Measurements from ENCODE around the gene SAV1.

The SAV1 gene

GRCh38 chr14:50622978-50623377 is 45.1 kb downstream of the SAV1 start:
- no peak overlapping the region for H3K27ac ChIP-seq (ENCODE audit: low read length)
- H3K9me3 ChIP-seq (ENCODE audit: control insufficient read depth, low read depth, low read length) = no peaks in the 10 kb centered on the region
- no peak overlapping the region for H3K9ac ChIP-seq (ENCODE audit: low read length)
- no peaks in the 10 kb centered on the region for H3K36me3 ChIP-seq (ENCODE audit: control insufficient read depth, low read depth, low read length)
- no peak overlapping the region for H3K4me3 ChIP-seq (ENCODE audit: low read length)
- H3K27me3 ChIP-seq (ENCODE audit: control insufficient read depth, insufficient read depth, low read length) = no peaks in the 10 kb centered on the region
- H3K4me1 ChIP-seq (ENCODE audit: control insufficient read depth, low read depth, low read length) = no peaks in the 10 kb centered on the region

GRCh38 chr14:50620341-50620740 is 47.8 kb downstream of the SAV1 start:
- Histone ChIP-seq H3K27me3 (ENCODE audit: control insufficient read depth, insufficient read depth, low read length) (no peaks in the 10 kb centered on the region), H3K9ac (ENCODE audit: low read length) (no peak overlapping the region), H3K9me3 (ENCODE audit: control insufficient read depth, low read depth, low read length) (no peaks in the 10 kb centered on the region), H3K4me1 (ENCODE audit: control insufficient read depth, low read depth, low read length) (no peaks in the 10 kb centered on the region), H3K36me3 (ENCODE audit: control insufficient read depth, low read depth, low read length) (no peaks in the 10 kb centered on the region), H3K4me3 (ENCODE audit: low read length) (no peak overlapping the region), H3K27ac (ENCODE audit: low read length) (no peak overlapping the region)

- H3K4me1 ChIP-seq (ENCODE audit: control insufficient read depth, low read depth, low read length) = no peaks in the 10 kb centered on the region
- H3K9ac ChIP-seq (ENCODE audit: low read length) = no peak overlapping the region
- no peak overlapping the region for H3K27ac ChIP-seq (ENCODE audit: low read length)
- H3K4me3 ChIP-seq (ENCODE audit: low read length) = no peak overlapping the region
- no peaks in the 10 kb centered on the region for H3K36me3 ChIP-seq (ENCODE audit: control insufficient read depth, low read depth, low read length)
- no peaks in the 10 kb centered on the region for H3K27me3 ChIP-seq (ENCODE audit: control insufficient read depth, insufficient read depth, low read length)
- no peaks in the 10 kb centered on the region for H3K9me3 ChIP-seq (ENCODE audit: control insufficient read depth, low read depth, low read length)
Observed at GRCh38 chr14:50619569-50620141, 48.5 kb downstream of the SAV1 start.

- no peaks in the 10 kb centered on the region for H3K4me1 ChIP-seq (ENCODE audit: control insufficient read depth, low read depth, low read length)
- H3K27me3 ChIP-seq (ENCODE audit: control insufficient read depth, insufficient read depth, low read length) = no peaks in the 10 kb centered on the region
- H3K9ac ChIP-seq (ENCODE audit: low read length) = no peak overlapping the region
- no peaks in the 10 kb centered on the region for H3K9me3 ChIP-seq (ENCODE audit: control insufficient read depth, low read depth, low read length)
- H3K36me3 ChIP-seq (ENCODE audit: control insufficient read depth, low read depth, low read length) = no peaks in the 10 kb centered on the region
- no peak overlapping the region for H3K27ac ChIP-seq (ENCODE audit: low read length)
- H3K4me3 ChIP-seq (ENCODE audit: low read length) = no peak overlapping the region
Observed at GRCh38 chr14:50616275-50616674, 51.8 kb downstream of the SAV1 start.

GRCh38 chr14:50615552-50615951 is 52.6 kb downstream of the SAV1 start:
- Histone ChIP-seq H3K4me3 (ENCODE audit: low read length) (no peak overlapping the region), H3K27me3 (ENCODE audit: control insufficient read depth, insufficient read depth, low read length) (no peaks in the 10 kb centered on the region), H3K36me3 (ENCODE audit: control insufficient read depth, low read depth, low read length) (no peaks in the 10 kb centered on the region), H3K9me3 (ENCODE audit: control insufficient read depth, low read depth, low read length) (no peaks in the 10 kb centered on the region), H3K9ac (ENCODE audit: low read length) (no peak overlapping the region), H3K27ac (ENCODE audit: low read length) (no peak overlapping the region), H3K4me1 (ENCODE audit: control insufficient read depth, low read depth, low read length) (no peaks in the 10 kb centered on the region)

GRCh38 chr14:50615056-50615455 is 53.0 kb downstream of the SAV1 start:
- no peaks in the 10 kb centered on the region for H3K9me3 ChIP-seq (ENCODE audit: control insufficient read depth, low read depth, low read length)
- H3K4me1 ChIP-seq (ENCODE audit: control insufficient read depth, low read depth, low read length) = no peaks in the 10 kb centered on the region
- no peak overlapping the region for H3K9ac ChIP-seq (ENCODE audit: low read length)
- H3K27ac ChIP-seq (ENCODE audit: low read length) = no peak overlapping the region
- no peaks in the 10 kb centered on the region for H3K36me3 ChIP-seq (ENCODE audit: control insufficient read depth, low read depth, low read length)
- no peak overlapping the region for H3K4me3 ChIP-seq (ENCODE audit: low read length)
- no peaks in the 10 kb centered on the region for H3K27me3 ChIP-seq (ENCODE audit: control insufficient read depth, insufficient read depth, low read length)

- Histone ChIP-seq H3K27me3 (ENCODE audit: control insufficient read depth, insufficient read depth, low read length) (no peaks in the 10 kb centered on the region), H3K36me3 (ENCODE audit: control insufficient read depth, low read depth, low read length) (no peaks in the 10 kb centered on the region), H3K4me3 (ENCODE audit: low read length) (no peak overlapping the region), H3K9me3 (ENCODE audit: control insufficient read depth, low read depth, low read length) (no peaks in the 10 kb centered on the region), H3K27ac (ENCODE audit: low read length) (no peak overlapping the region), H3K9ac (ENCODE audit: low read length) (no peak overlapping the region), H3K4me1 (ENCODE audit: control insufficient read depth, low read depth, low read length) (no peaks in the 10 kb centered on the region)
Observed at GRCh38 chr14:50612806-50613205, 55.3 kb downstream of the SAV1 start.

GRCh38 chr14:50610465-50610864 is 57.6 kb downstream of the SAV1 start:
- no peaks in the 10 kb centered on the region for H3K4me1 ChIP-seq (ENCODE audit: control insufficient read depth, low read depth, low read length)
- H3K9me3 ChIP-seq (ENCODE audit: control insufficient read depth, low read depth, low read length) = no peaks in the 10 kb centered on the region
- H3K27ac ChIP-seq (ENCODE audit: low read length) = no peak overlapping the region
- no peak overlapping the region for H3K9ac ChIP-seq (ENCODE audit: low read length)
- H3K4me3 ChIP-seq (ENCODE audit: low read length) = no peak overlapping the region
- H3K27me3 ChIP-seq (ENCODE audit: control insufficient read depth, insufficient read depth, low read length) = no peaks in the 10 kb centered on the region
- H3K36me3 ChIP-seq (ENCODE audit: control insufficient read depth, low read depth, low read length) = no peaks in the 10 kb centered on the region

- no peak overlapping the region for H3K4me3 ChIP-seq (ENCODE audit: low read length)
- H3K27me3 ChIP-seq (ENCODE audit: control insufficient read depth, insufficient read depth, low read length) = no peaks in the 10 kb centered on the region
- no peak overlapping the region for H3K9ac ChIP-seq (ENCODE audit: low read length)
- H3K27ac ChIP-seq (ENCODE audit: low read length) = no peak overlapping the region
- H3K9me3 ChIP-seq (ENCODE audit: control insufficient read depth, low read depth, low read length) = no peaks in the 10 kb centered on the region
- no peaks in the 10 kb centered on the region for H3K36me3 ChIP-seq (ENCODE audit: control insufficient read depth, low read depth, low read length)
- no peaks in the 10 kb centered on the region for H3K4me1 ChIP-seq (ENCODE audit: control insufficient read depth, low read depth, low read length)
Observed at GRCh38 chr14:50608302-50608851, 59.7 kb downstream of the SAV1 start.

GRCh38 chr14:50607761-50608160 is 60.3 kb downstream of the SAV1 start:
- Histone ChIP-seq H3K27me3 (ENCODE audit: control insufficient read depth, insufficient read depth, low read length) (no peaks in the 10 kb centered on the region), H3K36me3 (ENCODE audit: control insufficient read depth, low read depth, low read length) (no peaks in the 10 kb centered on the region), H3K4me1 (ENCODE audit: control insufficient read depth, low read depth, low read length) (no peaks in the 10 kb centered on the region), H3K4me3 (ENCODE audit: low read length) (no peak overlapping the region), H3K27ac (ENCODE audit: low read length) (no peak overlapping the region), H3K9me3 (ENCODE audit: control insufficient read depth, low read depth, low read length) (no peaks in the 10 kb centered on the region), H3K9ac (ENCODE audit: low read length) (no peak overlapping the region)

- H3K36me3 ChIP-seq (ENCODE audit: control insufficient read depth, low read depth, low read length) = no peaks in the 10 kb centered on the region
- H3K4me1 ChIP-seq (ENCODE audit: control insufficient read depth, low read depth, low read length) = no peaks in the 10 kb centered on the region
- H3K9ac ChIP-seq (ENCODE audit: low read length) = no peak overlapping the region
- no peaks in the 10 kb centered on the region for H3K9me3 ChIP-seq (ENCODE audit: control insufficient read depth, low read depth, low read length)
- no peak overlapping the region for H3K27ac ChIP-seq (ENCODE audit: low read length)
- no peak overlapping the region for H3K4me3 ChIP-seq (ENCODE audit: low read length)
- no peaks in the 10 kb centered on the region for H3K27me3 ChIP-seq (ENCODE audit: control insufficient read depth, insufficient read depth, low read length)
Observed at GRCh38 chr14:50607181-50607580, 60.9 kb downstream of the SAV1 start.

GRCh38 chr14:50606468-50606867 is 61.6 kb downstream of the SAV1 start:
- Histone ChIP-seq H3K9ac (ENCODE audit: low read length) (no peak overlapping the region), H3K27ac (ENCODE audit: low read length) (no peak overlapping the region), H3K4me1 (ENCODE audit: control insufficient read depth, low read depth, low read length) (no peaks in the 10 kb centered on the region), H3K9me3 (ENCODE audit: control insufficient read depth, low read depth, low read length) (no peaks in the 10 kb centered on the region), H3K27me3 (ENCODE audit: control insufficient read depth, insufficient read depth, low read length) (no peaks in the 10 kb centered on the region), H3K4me3 (ENCODE audit: low read length) (no peak overlapping the region), H3K36me3 (ENCODE audit: control insufficient read depth, low read depth, low read length) (no peaks in the 10 kb centered on the region)
